HG03571 (cell line): Measurements from ENCODE around the gene CFAP53.
"Not testable (repeated sequence)": the region's sequence is repeated elsewhere in the genome, so short reads cannot be mapped to it uniquely, and the experiment has no call there.

Experiments used
- ATAC-seq: cut with Tn5 transposase; IDR thresholded peaks from one replicate; pipeline ENCODE4 v1.9.1; 2021; ENCODE audit not compliant: unreplicated experiment

The CFAP53 gene, protein sequence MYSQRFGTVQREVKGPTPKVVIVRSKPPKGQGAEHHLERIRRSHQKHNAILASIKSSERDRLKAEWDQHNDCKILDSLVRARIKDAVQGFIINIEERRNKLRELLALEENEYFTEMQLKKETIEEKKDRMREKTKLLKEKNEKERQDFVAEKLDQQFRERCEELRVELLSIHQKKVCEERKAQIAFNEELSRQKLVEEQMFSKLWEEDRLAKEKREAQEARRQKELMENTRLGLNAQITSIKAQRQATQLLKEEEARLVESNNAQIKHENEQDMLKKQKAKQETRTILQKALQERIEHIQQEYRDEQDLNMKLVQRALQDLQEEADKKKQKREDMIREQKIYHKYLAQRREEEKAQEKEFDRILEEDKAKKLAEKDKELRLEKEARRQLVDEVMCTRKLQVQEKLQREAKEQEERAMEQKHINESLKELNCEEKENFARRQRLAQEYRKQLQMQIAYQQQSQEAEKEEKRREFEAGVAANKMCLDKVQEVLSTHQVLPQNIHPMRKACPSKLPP

GRCh38 chr18:50266248-50266704, at the start of gene CFAP53:
Gene CFAP53 (minus strand): TSS chr18:50266495. CDS start chr18:50266404, 91 bp downstream.
- ATAC-seq, result peak; percentile 78

DNA sequence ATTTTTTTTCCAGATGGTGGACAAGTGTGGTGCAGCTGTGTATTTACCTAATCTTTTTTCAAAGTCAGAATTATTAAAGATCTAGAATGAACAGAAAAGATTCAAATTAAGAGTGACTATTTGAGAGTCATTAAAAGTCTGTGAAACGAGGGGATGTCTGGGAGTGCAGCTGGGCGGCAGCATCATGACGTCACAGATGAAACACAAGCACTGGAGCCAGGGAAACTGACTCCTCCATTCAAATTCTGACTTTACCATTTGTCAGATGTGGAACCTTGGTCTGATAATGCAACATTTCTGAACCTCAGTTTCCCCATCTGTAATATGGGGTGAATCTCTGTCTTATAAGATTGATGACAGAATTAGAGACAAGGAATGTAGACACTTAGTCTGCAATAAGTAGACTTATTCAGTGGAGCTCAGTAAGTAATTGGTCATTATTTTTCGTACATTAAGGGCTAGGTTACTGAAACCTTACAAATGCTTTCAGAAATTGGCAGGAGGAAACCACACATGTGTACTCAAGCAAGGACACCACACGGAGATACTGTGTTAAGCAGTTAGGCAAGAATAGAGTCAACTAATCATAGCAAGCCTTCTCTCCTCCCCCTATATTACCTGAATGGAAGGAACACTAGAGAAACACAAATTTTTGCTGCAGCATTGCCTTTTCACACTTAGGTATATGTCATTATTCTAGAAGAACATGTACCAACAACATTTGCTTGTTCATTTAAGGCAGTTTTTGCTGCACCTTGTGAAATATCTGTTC, 49.0 kb upstream of the CFAP53 start:
- ATAC-seq, result peak; percentile 77

DNA sequence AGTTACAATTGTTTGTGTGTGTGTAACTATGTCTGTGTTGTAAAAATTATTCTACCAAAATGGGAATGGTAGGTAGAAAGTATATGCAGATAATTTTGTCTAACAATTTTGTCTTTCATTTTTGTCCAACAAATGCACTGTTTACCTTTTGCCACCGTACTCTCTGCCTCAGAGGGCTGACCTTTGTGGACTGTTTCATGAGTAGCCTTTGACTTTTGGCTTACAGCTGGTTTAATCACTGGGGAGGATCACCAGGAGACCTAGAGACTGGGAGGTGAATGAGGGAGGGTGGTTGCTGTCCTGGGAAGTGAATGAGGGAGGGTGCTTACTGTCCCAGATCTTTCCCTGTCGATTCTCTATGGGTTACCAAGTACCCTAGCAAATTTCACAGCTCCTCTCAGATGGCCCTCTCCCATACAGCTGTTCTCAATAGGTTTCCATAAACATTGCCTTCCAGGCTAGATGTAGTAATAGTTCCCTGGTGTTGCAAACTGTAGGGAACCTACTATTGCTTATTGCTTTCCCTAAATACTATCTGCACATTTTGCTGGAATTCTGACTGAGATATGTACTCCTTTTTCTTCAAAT, 47.7 kb upstream of the CFAP53 start:
- no peak for ATAC-seq

GRCh38 chr18:50313031-50313607, 46.8 kb upstream of the CFAP53 start:
- no peak for ATAC-seq

GRCh38 chr18:50312296-50313030, 46.2 kb upstream of the CFAP53 start:
- ATAC-seq, result peak; percentile 63

GRCh38 chr18:50311650-50312049, 45.4 kb upstream of the CFAP53 start:
- ATAC-seq, result no peak

DNA sequence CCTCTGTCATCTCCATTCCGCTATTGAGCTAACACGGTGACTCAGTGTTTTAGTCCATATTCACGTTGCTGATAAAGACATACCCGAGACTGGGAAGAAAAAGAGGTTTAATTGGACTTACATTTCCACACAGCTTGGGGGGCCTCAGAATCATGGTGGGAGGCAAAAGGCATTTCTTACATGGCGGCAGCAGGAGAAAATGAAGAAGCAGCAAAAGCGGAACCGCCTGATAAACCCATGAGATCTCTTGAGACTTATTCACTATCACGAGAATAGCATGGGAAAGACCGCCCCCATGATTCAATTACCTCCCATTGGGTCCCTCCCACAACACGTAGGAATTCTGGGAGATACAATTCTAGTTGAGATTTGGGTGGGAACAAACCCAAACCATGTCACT, 43.8 kb upstream of the CFAP53 start:
- no peak for ATAC-seq

GRCh38 chr18:50308851-50309250, 42.6 kb upstream of the CFAP53 start:
- ATAC-seq, result not testable (repeated sequence)

- ATAC-seq, result peak; percentile 91
Measured at GRCh38 chr18:50307738-50308470, 41.6 kb upstream of the CFAP53 start.

DNA sequence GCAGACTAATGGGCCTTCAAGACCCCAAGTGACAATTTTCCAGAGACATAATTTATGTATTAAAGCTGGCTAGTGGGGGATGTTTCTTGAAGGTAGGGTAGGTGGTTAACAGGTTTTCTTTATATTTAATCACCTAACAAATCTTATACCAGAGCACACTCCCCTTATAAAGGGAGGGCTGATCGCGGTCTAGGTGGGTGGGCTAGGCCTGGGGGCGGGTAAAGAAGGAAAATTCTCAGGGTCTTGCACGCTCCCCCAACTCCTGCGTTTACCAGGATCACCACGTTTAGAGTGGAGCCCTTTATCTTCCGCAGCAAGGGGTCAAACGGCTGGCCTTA, 41.1 kb upstream of the CFAP53 start:
- no peak for ATAC-seq

DNA sequence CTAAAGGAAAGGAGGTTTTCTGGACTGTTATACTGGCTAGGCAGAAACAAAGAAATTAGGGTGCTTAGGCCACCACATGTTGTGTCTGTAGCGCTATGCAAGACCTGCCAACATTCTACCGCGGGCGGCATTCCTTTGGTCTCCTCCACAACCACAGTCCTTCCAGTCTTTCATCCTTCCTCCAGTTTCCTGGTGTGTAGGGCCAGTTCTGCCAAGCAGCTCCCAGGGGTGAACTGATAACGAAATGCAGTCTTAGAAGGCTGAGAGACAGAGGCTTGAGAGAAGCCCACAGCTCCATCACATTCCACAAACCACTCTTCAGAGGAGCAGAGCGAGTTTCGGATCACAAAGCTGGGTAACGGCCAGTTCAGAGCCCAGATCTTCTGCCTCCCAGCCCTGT, 40.6 kb upstream of the CFAP53 start:
- ATAC-seq, result no peak

DNA sequence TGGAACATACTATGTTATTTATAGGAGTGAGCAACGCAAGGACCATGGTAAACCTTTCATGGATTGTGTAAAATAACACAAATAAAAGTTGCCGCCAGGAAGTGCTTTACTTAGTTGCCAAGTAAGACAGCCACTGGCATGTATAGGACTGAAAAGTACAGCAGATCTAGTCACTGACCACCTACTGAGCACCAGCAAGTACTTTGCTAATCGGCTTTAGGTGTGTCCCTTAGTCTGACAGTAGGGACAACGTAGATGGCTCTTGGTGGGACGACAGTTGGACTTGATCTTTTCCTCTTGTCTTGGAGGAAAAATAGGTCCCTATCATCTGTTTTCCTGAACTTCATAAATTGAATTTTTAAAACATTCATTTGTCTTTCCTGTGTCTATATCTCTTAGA, 34.8 kb upstream of the CFAP53 start:
- no peak for ATAC-seq

DNA sequence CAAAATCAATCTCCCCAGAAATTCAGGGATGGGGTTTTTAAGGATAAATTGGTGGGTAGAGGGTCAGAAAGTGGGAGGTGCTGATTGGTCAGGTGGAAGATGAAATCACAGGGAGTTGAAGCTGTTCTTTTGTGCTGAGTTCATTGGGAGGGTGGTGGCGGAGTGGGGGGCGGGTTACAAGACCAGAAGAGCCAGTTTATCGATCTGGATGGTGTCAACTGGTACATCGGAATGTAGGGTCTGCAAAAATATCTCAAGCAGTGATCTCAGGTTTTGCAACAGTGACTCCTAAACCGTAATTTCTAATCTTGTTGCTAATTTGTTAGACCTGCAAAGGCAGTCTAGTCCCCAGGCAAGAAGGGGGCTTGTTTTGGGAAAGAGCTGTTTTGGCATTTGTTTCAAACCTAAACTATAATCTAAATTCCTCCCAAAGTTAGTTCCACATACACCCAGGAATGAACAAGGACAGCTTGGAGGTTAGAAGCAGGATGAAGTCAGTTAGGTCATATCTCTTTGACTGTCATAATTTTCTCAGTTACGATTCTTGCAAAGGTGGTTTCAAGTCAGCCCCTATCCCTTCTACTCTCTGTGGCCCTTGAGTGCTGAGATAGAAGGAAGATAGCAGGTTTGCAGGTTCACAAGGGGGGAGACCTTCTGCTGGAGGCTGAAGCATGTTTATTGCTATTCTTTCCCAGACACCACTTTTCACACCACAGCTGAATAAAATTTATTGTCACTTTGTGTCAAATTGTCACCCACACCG, 33.5 kb upstream of the CFAP53 start:
- ATAC-seq, result no peak

DNA sequence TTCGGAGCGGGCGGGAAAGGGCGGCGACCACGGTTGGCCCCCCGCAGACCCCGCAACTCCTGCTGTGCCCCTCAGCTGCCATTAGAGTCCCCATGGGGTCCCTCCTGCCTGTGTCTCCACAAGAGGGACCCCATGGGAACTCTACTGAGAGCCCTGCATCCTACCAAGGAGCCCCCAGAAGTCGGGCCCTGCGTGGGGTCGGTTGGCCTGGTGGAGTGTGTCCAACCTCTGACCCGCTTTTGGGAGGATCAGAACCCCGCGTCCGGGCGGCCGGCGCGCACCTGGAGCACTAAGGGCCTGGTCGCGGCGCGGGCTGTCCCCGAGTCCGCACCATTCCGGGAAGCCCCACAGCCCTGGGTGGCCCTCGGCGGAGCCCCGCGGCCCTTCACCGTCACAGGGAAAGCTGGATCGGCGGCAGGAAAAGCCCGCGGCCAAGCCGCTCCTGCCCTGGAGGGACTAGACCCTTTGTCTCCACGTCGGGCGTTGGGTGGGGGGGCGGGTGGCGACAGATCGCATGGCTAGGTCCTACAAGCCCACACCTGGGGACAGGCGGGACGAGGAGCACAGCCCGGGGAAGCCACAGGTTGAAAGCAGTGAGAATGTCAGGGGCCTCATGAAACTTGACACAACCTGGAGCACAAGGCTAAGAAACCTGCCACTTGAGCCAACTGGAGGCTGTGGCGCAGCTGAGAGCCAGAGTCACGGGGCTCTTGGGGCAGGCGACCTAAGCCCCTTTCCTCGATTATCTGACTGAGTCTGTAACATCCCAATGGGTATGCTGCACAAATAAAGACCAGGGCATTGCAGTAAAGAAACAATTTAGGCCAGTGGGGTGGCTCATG, 32.4 kb upstream of the CFAP53 start:
- peak; percentile 5 for ATAC-seq

GRCh38 chr18:50297621-50298442, 31.5 kb upstream of the CFAP53 start:
- peak; percentile 99 for ATAC-seq

DNA sequence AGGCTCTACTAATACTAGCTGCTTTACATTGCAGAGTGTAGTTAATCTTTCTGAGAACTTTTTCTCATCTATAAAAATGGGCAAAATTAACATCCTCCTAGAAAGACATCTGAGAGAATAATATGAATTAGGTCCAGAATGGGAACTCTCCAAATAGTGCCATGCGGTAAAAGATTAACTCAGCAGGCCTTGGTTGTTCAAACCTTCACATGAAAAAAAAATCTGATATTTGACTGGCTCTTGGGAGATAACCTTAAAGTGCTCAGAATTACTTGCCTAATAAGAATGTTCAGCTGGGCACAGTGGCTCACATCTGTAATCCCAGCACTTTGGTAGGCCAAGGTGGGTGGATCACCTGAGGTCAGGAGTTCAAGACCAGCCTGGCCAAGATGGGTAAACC, 26.7 kb upstream of the CFAP53 start:
- no peak for ATAC-seq

GRCh38 chr18:50289108-50289443, 22.8 kb upstream of the CFAP53 start:
- ATAC-seq, result no peak
